ENCODE data around the gene MATCAP1.

GRCh38 chr16:67226804-67227566 lies 43.2 kb upstream of the MATCAP1 start, which contains the start of gene TMEM208:
- TF ChIP-seq CTCF (IDR thresholded peaks at IDR 0.05): peak; percentile 13
- no peak for TF ChIP-seq EZH2 (IDR thresholded peaks at IDR 0.05; ENCODE audit: borderline replicate concordance, insufficient read depth, low read depth, low read length, poor library complexity, severe bottlenecking)

Data from B cell (primary cell).